Sigmoid colon (tissue), 7 donors: ENCODE results near the gene GNG3. TPM values are rescaled to one million over a fixed set of nuclear protein-coding genes. Genes with fewer than 3 reads are reported as not detected.
A peak's percentile ranks its signal among the peaks of the same experiment; 100 is the strongest.

Experiments
- DNase-seq: peaks from one replicate; pipeline ENCODE4 v3.0.0-alpha.2; 2019
- H3K27ac ChIP-seq, 4 donors: fragments of 200-600 bp; sonication (generic); one replicate each; pipeline ENCODE4 v1.5.1; 2016 to 2019; ENCODE audit warnings: mild to moderate bottlenecking in 1 of 4
- H3K27me3 ChIP-seq, 3 donors: fragments of 200-600 bp; sonication (generic); one replicate each; pipeline ENCODE4 v1.5.1; 2019; ENCODE audit warnings: mild to moderate bottlenecking in 1 of 3
- H3K36me3 ChIP-seq, 4 donors: fragments of 200-600 bp; sonication (generic); one replicate each; pipeline ENCODE4 v1.5.1; 2016 to 2019
- H3K4me1 ChIP-seq, 4 donors: fragments of 200-600 bp; sonication (generic); one replicate each; pipeline ENCODE4 v1.5.1; 2017 to 2019
- H3K4me3 ChIP-seq, 4 donors: fragments of 200-600 bp; sonication (generic); one replicate each; pipeline ENCODE4 v1.5.1; 2017 to 2019; ENCODE audit warnings: mild to moderate bottlenecking in 2 of 4, moderate library complexity in 1 of 4
- H3K9me3 ChIP-seq, 4 donors: fragments of 200-600 bp in 3 of 4; sonication (generic) in 3 of 4; one replicate each; pipeline versions ENCODE4 v1.5.1 to v1.6.1; 2013 to 2019
- CTCF ChIP-seq, 4 experiments: fragments of 450-650 bp in 3 of 4; fragments of 200-600 bp in 1 of 4; IDR thresholded peaks; one replicate each; pipeline ENCODE4 v1.5.1; 2016 to 2019; ENCODE audit warnings: antibody characterized with exemption in 4 of 4, mild to moderate bottlenecking in 3 of 4, moderate library complexity in 2 of 4
- EP300 ChIP-seq, 4 donors: sonication (generic); formaldehyde crosslinking; IDR thresholded peaks; one replicate each; pipeline ENCODE4 v1.6.1; 2017; ENCODE audit warnings: antibody characterized with exemption in 4 of 4
- POLR2A ChIP-seq, 2 donors: fragments of 450-650 bp; IDR thresholded peaks; one replicate each; pipeline ENCODE4 v1.6.1; 2016; ENCODE audit warnings: antibody characterized with exemption in 2 of 2, mild to moderate bottlenecking in 2 of 2, moderate library complexity in 2 of 2
- POLR2AphosphoS5 ChIP-seq, 4 donors: sonication (generic); formaldehyde crosslinking; IDR thresholded peaks; one replicate each; pipeline ENCODE4 v1.6.1; 2017; ENCODE audit warnings: antibody characterized with exemption in 4 of 4
- WGBS, 2 donors: extraction: QIAGEN DNeasy Blood & Tissue Kit; methylation state at CpG; one replicate each; pipeline ENCODE4 v1.1.7; 2013; 5-methylcytosine and 5-hydroxymethylcytosine counted together
- intact Hi-C: fragments of 100-400 bp; cut with DNase I; formaldehyde crosslinking; loops from one replicate; pipeline ENCODE4 v1.15.1; 2023
- polyA plus RNA-seq, 3 donors: library from polyadenylated mRNA; stranded (reverse); fragments of 200-250 nt; gene quantifications; one replicate each; pipeline ENCODE4 v1.2.3, GENCODE V29; 2013
- total RNA-seq, 4 donors: library from RNA; depleted of rRNA; stranded (reverse); fragments of >200 nt; gene quantifications; one replicate each; pipeline ENCODE4 v1.1.0, GENCODE V29; 2016
- donor health status: healthy with polysubstance abuse.
- donor health status: Bipolar disorder and iron deficiency.
- donor health status: healthy.

Gene GNG3
- total and polyA plus RNA-seq, 7 donors = 1.2 to 5.0 (median 2.7) TPM; not detected in 2

- intact Hi-C loops = no loop called here
- TF ChIP-seq POLR2A (IDR thresholded peaks at IDR 0.05) (no peak), EP300 (IDR thresholded peaks at IDR 0.05) (no peak), CTCF (IDR thresholded peaks at IDR 0.05) (no peak), POLR2AphosphoS5 (IDR thresholded peaks at IDR 0.05) (no peak)
- Histone ChIP-seq H3K9me3 (no peaks in the 10 kb centered on the region), H3K36me3 (peaks cover 45 to 80% (median 60%) of the 10 kb centered on the region in 4 donors), H3K27me3 (no peaks in the 10 kb centered on the region), H3K4me3 (no peak overlapping the region), H3K4me1 (peaks cover 0 to 17% (median 14%) of the 10 kb centered on the region in 4 donors), H3K27ac (peak overlapping the region in 1 of 4 donors; percentile 14)
- no peak for DNase-seq
- 26 to 73% methylated on average over 2 of the region's 2 CpGs for WGBS, 2 donors
Measured at GRCh38 chr11:62713343-62713742, 5.9 kb downstream of the GNG3 start.

GRCh38 chr11:62715150-62716130 lies 8.0 kb downstream of the GNG3 start:
- 90 to 93% methylated on average over 24 of the region's 24 CpGs for WGBS, 2 donors
- DNase-seq = no peak
- TF ChIP-seq EP300 (IDR thresholded peaks at IDR 0.05) (no peak), CTCF (IDR thresholded peaks at IDR 0.05) (no peak), POLR2AphosphoS5 (IDR thresholded peaks at IDR 0.05) (no peak), POLR2A (IDR thresholded peaks at IDR 0.05) (no peak)
- no peak overlapping the region for H3K27ac ChIP-seq
- H3K4me3 ChIP-seq = no peak overlapping the region
- H3K27me3 ChIP-seq = no peaks in the 10 kb centered on the region
- peaks cover 65 to 99% (median 78%) of the 10 kb centered on the region in 4 donors for H3K36me3 ChIP-seq
- H3K9me3 ChIP-seq = no peaks in the 10 kb centered on the region
- peaks cover 0 to 4% (median 2%) of the 10 kb centered on the region in 4 donors for H3K4me1 ChIP-seq
- intact Hi-C loops = no loop called here

- Histone ChIP-seq H3K4me1 (no peaks in the 10 kb centered on the region), H3K36me3 (peaks cover 72 to 99% (median 82%) of the 10 kb centered on the region in 4 donors), H3K27me3 (no peaks in the 10 kb centered on the region), H3K4me3 (no peak overlapping the region), H3K9me3 (no peaks in the 10 kb centered on the region), H3K27ac (no peak overlapping the region)
- WGBS, 2 donors = 80 to 86% methylated on average over 5 of the region's 5 CpGs
- intact Hi-C loops = no loop called here
- TF ChIP-seq EP300 (IDR thresholded peaks at IDR 0.05) (no peak), POLR2AphosphoS5 (IDR thresholded peaks at IDR 0.05) (no peak), POLR2A (IDR thresholded peaks at IDR 0.05) (no peak)
- no peak for DNase-seq
Measured at GRCh38 chr11:62716206-62716605, 8.7 kb downstream of the GNG3 start.

GRCh38 chr11:62716816-62717215 lies 9.3 kb downstream of the GNG3 start:
- Histone ChIP-seq H3K9me3 (no peaks in the 10 kb centered on the region), H3K27ac (no peak overlapping the region), H3K36me3 (peaks cover 78 to 99% (median 84%) of the 10 kb centered on the region in 4 donors), H3K4me1 (peaks cover 0 to 3% (median 0%) of the 10 kb centered on the region in 4 donors), H3K27me3 (no peaks in the 10 kb centered on the region), H3K4me3 (no peak overlapping the region)
- intact Hi-C loops = no loop called here
- TF ChIP-seq EP300 (IDR thresholded peaks at IDR 0.05) = no peak
- no peak for TF ChIP-seq POLR2A (IDR thresholded peaks at IDR 0.05)
- no peak for TF ChIP-seq POLR2AphosphoS5 (IDR thresholded peaks at IDR 0.05)
- TF ChIP-seq CTCF (IDR thresholded peaks at IDR 0.05) = no peak
- 90 to 96% methylated on average over 11 of the region's 11 CpGs for WGBS, 2 donors
- DNase-seq = no peak

GRCh38 chr11:62719302-62719978 lies 12.0 kb downstream of the GNG3 start:
- H3K36me3 ChIP-seq = peaks cover 84 to 99% (median 92%) of the 10 kb centered on the region in 4 donors
- no peak for TF ChIP-seq CTCF (IDR thresholded peaks at IDR 0.05)
- no peak for TF ChIP-seq POLR2A (IDR thresholded peaks at IDR 0.05)
- no peak for TF ChIP-seq EP300 (IDR thresholded peaks at IDR 0.05)
- no peak for TF ChIP-seq POLR2AphosphoS5 (IDR thresholded peaks at IDR 0.05)
- intact Hi-C loops = no loop called here

More at GRCh38 chr11:62719302-62719978, 12.0 kb downstream of the GNG3 start:
- Histone ChIP-seq H3K4me3 (no peak overlapping the region), H3K27me3 (no peaks in the 10 kb centered on the region), H3K4me1 (peaks cover 0 to 18% (median 14%) of the 10 kb centered on the region in 4 donors), H3K27ac (no peak overlapping the region), H3K9me3 (no peaks in the 10 kb centered on the region)
- DNase-seq = no peak
- WGBS, 2 donors = 77 to 81% methylated on average over 2 of the region's 2 CpGs
